ENCODE data around the gene LRRC61. TPM values are rescaled to one million over a fixed set of nuclear protein-coding genes. Genes with fewer than 3 reads are reported as not detected.
A peak's percentile ranks its signal among the peaks of the same experiment; 100 is the strongest.

LRRC61 gene
- total and polyA plus RNA-seq, 2 of the 13 experiments (the other 11 are each of a cell fraction or from before 2014, with no cell fraction given), result 33.0 to 34.8 TPM

GRCh38 chr7:150383710-150384397 lies 60.7 kb downstream of the LRRC61 start (continued):
- peak; percentile 94 for TF ChIP-seq ZBED4 (CRISPR knock-in tag; IDR thresholded peaks at IDR 0.05; ENCODE audit: borderline replicate concordance)
- TF ChIP-seq ZNF292 (CRISPR knock-in tag; IDR thresholded peaks at IDR 0.05; ENCODE audit: borderline replicate concordance, low read depth), result peak; percentile 96
- TF ChIP-seq ZGPAT (CRISPR knock-in tag; IDR thresholded peaks at IDR 0.05), result peak; percentile 73; the same call in 1 of the 2 replicates
- 0 out of 2 replicates have a peak, but pooled peaks have one; percentile 18 for TF ChIP-seq ZNF891 (CRISPR knock-in tag; IDR thresholded peaks at IDR 0.05)
- TF ChIP-seq ZSCAN12 (CRISPR knock-in tag; IDR thresholded peaks at IDR 0.05), result no peak
- 0 out of 2 replicates have a peak, but pooled peaks have one; percentile 45 for TF ChIP-seq BCL6 (CRISPR knock-in tag; IDR thresholded peaks at IDR 0.05)
- TF ChIP-seq ZNF780A (CRISPR knock-in tag; IDR thresholded peaks at IDR 0.05), result no peak; the same call in 1 of the 2 replicates
- TF ChIP-seq DMTF1 (CRISPR knock-in tag; IDR thresholded peaks at IDR 0.05), result no peak
- no peak for TF ChIP-seq CEBPZ (IDR thresholded peaks at IDR 0.05; ENCODE audit: low read length)
- peak; percentile 70; the same call in 1 of the 2 replicates for TF ChIP-seq ZNF557 (CRISPR knock-in tag; IDR thresholded peaks at IDR 0.05)
- TF ChIP-seq ISL2 (CRISPR knock-in tag; IDR thresholded peaks at IDR 0.05), result peak; percentile 57
- TF ChIP-seq GATAD1 (CRISPR knock-in tag; IDR thresholded peaks at IDR 0.05), result peak; percentile 13; the same call in 1 of the 2 replicates
- TF ChIP-seq ZSCAN21 (CRISPR knock-in tag; IDR thresholded peaks at IDR 0.05; ENCODE audit: borderline replicate concordance), result peak; percentile 80; the same call in 1 of the 2 replicates
- TF ChIP-seq U2AF2 (IDR thresholded peaks at IDR 0.05; ENCODE audit: low read depth, low read length), result peak; percentile 97
- peak; percentile 68; the same call in 1 of the 2 replicates for TF ChIP-seq ZNF543 (CRISPR knock-in tag; IDR thresholded peaks at IDR 0.05)
- peak; percentile 67 for TF ChIP-seq HNRNPLL (IDR thresholded peaks at IDR 0.05; ENCODE audit: low read depth, low read length, poor library complexity, severe bottlenecking)
- TF ChIP-seq ZSCAN9 (CRISPR knock-in tag; IDR thresholded peaks at IDR 0.05; ENCODE audit: borderline replicate concordance), result peak; percentile 56; the same call in 1 of the 2 replicates

Measured in HepG2 (cell line).